Measurements from ENCODE around the gene NEMP1. TPM values are rescaled to one million over a fixed set of nuclear protein-coding genes. Genes with fewer than 3 reads are reported as not detected.

NEMP1 gene
- total and polyA plus RNA-seq, 2 of the 13 experiments (the other 11 are each of a cell fraction or from before 2014, with no cell fraction given): 11.4 to 12.9 TPM

- H3K4me2 ChIP-seq (ENCODE audit: low read depth, low read length): peak within 1 kb of the TSS; percentile 94
- ATAC-seq (peak; percentile 72), FAIRE-seq (peak; percentile 28), DNase-seq (ENCODE audit: low spot score) (peak; percentile 76)
- intact Hi-C loops (cut with micrococcal nuclease; ENCODE audit: unreplicated experiment): loop anchor here (1.0 kb wide), 2 partner anchors 22 to 45 kb away; no protein-coding TSS in a partner anchor
- H4K20me1 ChIP-seq (ENCODE audit: insufficient read depth, low read length): peaks cover 22% of the 10 kb centered on the region
- H3K27ac ChIP-seq (ENCODE audit: extremely low read length, insufficient read depth, low read length): peak within 1 kb of the TSS; percentile 92
- ChIA-PET POLR2A (interaction anchor here (0.6 to 16.0 kb wide), 32 partner anchors 9 to 440 kb away, joined by 3 to 827 read pairs (median 5); partner anchors contain the start of genes INHBE, LRP1-AS, MYO1A and NAB2), CTCF (ENCODE audit: low intra/inter-chr PET ratio, low total read pairs) (interaction anchor here (1.7 to 2.0 kb wide), 3 partner anchors 45 to 55 kb away, joined by 9 to 22 read pairs (median 11); no protein-coding TSS in a partner anchor)
- H3K4me3 ChIP-seq (replicated peaks in 1 of 3; ENCODE audit: insufficient read depth in 1 of 3, low read depth in 2 of 3, low read length in 3 of 3): peak within 1 kb of the TSS; percentile 87 to 96 (median 88)
- no peaks in the 10 kb centered on the region; a peak in 1 of 5 replicates for H3K27me3 ChIP-seq (ENCODE audit: control insufficient read depth in 1 of 2, insufficient read depth in 2 of 2, low read length in 2 of 2)
- H3K36me3 ChIP-seq (replicated peaks in 1 of 2; ENCODE audit: control insufficient read depth in 1 of 2, insufficient read depth in 2 of 2, low read length in 2 of 2): peaks cover 0 to 3% of the 10 kb centered on the region in 2 experiments; a peak in 1 of 5 replicates
- no peak within 1 kb of the TSS for H2AFZ ChIP-seq (ENCODE audit: low read length)
- H3K9ac ChIP-seq (ENCODE audit: insufficient read depth, low read depth, low read length): peak within 1 kb of the TSS; percentile 82
- 2% methylated on average over 25 of the region's 57 CpGs for WGBS (ENCODE audit: low lambda C conversion rate)
- in situ Hi-C loops (cut with HindIII; ENCODE audit: extremely low pct_ligation_motif_present, low pct_unique_long_range_greater_than_20kb): no loop called here
- H3K4me1 ChIP-seq (ENCODE audit: insufficient read depth, low read length): peaks cover 43% of the 10 kb centered on the region
- H3K79me2 ChIP-seq (ENCODE audit: insufficient read depth, low read length): peaks cover 43% of the 10 kb centered on the region
- BruUV-seq (replicated peaks): no TSS peak
- H3K9me3 ChIP-seq (ENCODE audit: low read length): no peaks in the 10 kb centered on the region
- peak; percentile 62 for TF ChIP-seq HDAC1 (CRISPR knock-in tag; IDR thresholded peaks at IDR 0.05)
- TF ChIP-seq TGIF2 (CRISPR knock-in tag; IDR thresholded peaks at IDR 0.05): no peak
- TF ChIP-seq ZNF160 (CRISPR knock-in tag; IDR thresholded peaks at IDR 0.05): peak; percentile 30; the same call in 1 of the 2 replicates
- no peak for TF ChIP-seq YY1 (IDR thresholded peaks at IDR 0.05; ENCODE audit: insufficient read depth, insufficient replicate concordance, low read depth, low read length)
- TF ChIP-seq CEBPG (CRISPR knock-in tag; IDR thresholded peaks at IDR 0.05): 0 out of 2 replicates have a peak, but pooled peaks have one; percentile 3
- TF ChIP-seq FOXM1 (CRISPR knock-in tag; IDR thresholded peaks at IDR 0.05): no peak
- TF ChIP-seq ZNF609 (CRISPR knock-in tag; IDR thresholded peaks at IDR 0.05; ENCODE audit: borderline replicate concordance): no peak
- TF ChIP-seq ZNF362 (CRISPR knock-in tag; IDR thresholded peaks at IDR 0.05; ENCODE audit: borderline replicate concordance): no peak
- no peak for TF ChIP-seq ZNF770 (CRISPR knock-in tag; IDR thresholded peaks at IDR 0.05)
- TF ChIP-seq PRDM10 (CRISPR knock-in tag; IDR thresholded peaks at IDR 0.05; ENCODE audit: low read depth): peak; percentile 19; the same call in 1 of the 2 replicates
Measured at GRCh38 chr12:57127726-57128518, 49.3 kb upstream of the NEMP1 start, which contains the start of gene LRP1. LRP1 (plus strand) TSS chr12:57128483; CDS start chr12:57128965, 482 bp downstream.

Data from HepG2 (cell line).